IMR-90 (cell line): ENCODE measurements around the gene ALDH6A1. TPM values are rescaled to one million over a fixed set of nuclear protein-coding genes. Genes with fewer than 3 reads are reported as not detected.
A peak's percentile ranks its signal among the peaks of the same experiment; 100 is the strongest.

Source experiments
- ATAC-seq: fragments of 200-7000 bp; cut with Tn5 transposase; 2 replicates; pipeline ENCODE4 v1.9.1; 2020; ENCODE audit warnings: low read depth, mild to moderate bottlenecking, moderate library complexity
- BruUV-seq: library from RNA; stranded (reverse); fragments of 400-500 nt; replicated peaks from 2 replicates; lab custom pipeline; 2021; lab: Mats Ljungman, UMichigan
- CTCF ChIA-PET: fragments of 300-600 bp; formaldehyde crosslinking; extraction: SDS; loops from one replicate; lab custom pipeline; 2021; ENCODE audit warnings: antibody characterized with exemption; lab: Yijun Ruan, JAX
- POLR2A ChIA-PET: fragments of 300-600 bp; sonication (Branson Sonifier 250); formaldehyde crosslinking; loops from one replicate; lab custom pipeline; 2022; ENCODE audit warnings: antibody characterized with exemption; ENCODE audit not compliant: unreplicated experiment; lab: Charles Lee
- DNase-seq: peaks from one replicate; pipeline ENCODE4 v3.0.0; 2013
- H2AFZ ChIP-seq: replicated peaks from 2 replicates; pipeline ENCODE3; 2013; ENCODE audit warnings: low read length, mild to moderate bottlenecking; ENCODE audit not compliant: poor library complexity
- H2AK5ac ChIP-seq: 2 replicates; pipeline ENCODE4 v1.6.1; 2013; ENCODE audit warnings: low read depth, low read length, inconsistent platforms
- H2AK9ac ChIP-seq: replicated peaks from 2 replicates; pipeline ENCODE3; 2013; ENCODE audit warnings: mild to moderate bottlenecking, low read depth, low read length, moderate library complexity; ENCODE audit not compliant: poor library complexity
- H2BK120ac ChIP-seq: 2 replicates; pipeline ENCODE4 v1.6.1; 2013; ENCODE audit warnings: low read depth, low read length, inconsistent platforms
- H2BK15ac ChIP-seq: 3 replicates; pipeline ENCODE4 v1.6.1; 2013; ENCODE audit warnings: low read depth, low read length, inconsistent platforms
- H2BK20ac ChIP-seq: 2 replicates; pipeline ENCODE4 v1.6.1; 2013; ENCODE audit warnings: low read depth, mild to moderate bottlenecking, inconsistent platforms, low read length, moderate library complexity
- H2BK5ac ChIP-seq: 2 replicates; pipeline ENCODE4 v1.6.1; 2013; ENCODE audit warnings: mild to moderate bottlenecking, low read depth, low read length, inconsistent platforms; ENCODE audit not compliant: poor library complexity, severe bottlenecking
- H3K14ac ChIP-seq: replicated peaks from 2 replicates; pipeline ENCODE4 v1.6.1; 2013; ENCODE audit warnings: low read depth, low read length, inconsistent platforms
- H3K18ac ChIP-seq: 2 replicates; pipeline ENCODE4 v1.6.1; 2013; ENCODE audit warnings: low read depth, low read length, control low read depth
- H3K23ac ChIP-seq: 2 replicates; pipeline ENCODE4 v1.6.1; 2013; ENCODE audit warnings: low read depth, low read length, inconsistent platforms
- H3K27ac ChIP-seq: 2 replicates; pipeline ENCODE4 v1.5.1; 2013; ENCODE audit warnings: mild to moderate bottlenecking, control low read depth, low read length; ENCODE audit not compliant: insufficient read depth
- H3K27me3 ChIP-seq: 2 replicates; pipeline ENCODE4 v1.6.1; 2013; ENCODE audit warnings: low read length; ENCODE audit not compliant: control insufficient read depth, insufficient read depth
- H3K36me3 ChIP-seq: 2 replicates; pipeline ENCODE4 v1.6.1; 2013; ENCODE audit warnings: low read length, mixed read lengths; ENCODE audit not compliant: control insufficient read depth, insufficient read depth
- H3K4ac ChIP-seq: 2 replicates; pipeline ENCODE4 v1.6.1; 2013; ENCODE audit warnings: low read depth, low read length, inconsistent platforms
- H3K4me1 ChIP-seq: 2 replicates; pipeline ENCODE4 v1.6.1; 2013; ENCODE audit warnings: low read length, mixed read lengths; ENCODE audit not compliant: control insufficient read depth, insufficient read depth
- H3K4me2 ChIP-seq: 2 replicates; pipeline ENCODE4 v1.6.1; 2013; ENCODE audit warnings: low read depth, mild to moderate bottlenecking, control low read depth, low read length, moderate library complexity
- H3K4me3 ChIP-seq: 2 replicates; pipeline ENCODE4 v1.5.1; 2013; ENCODE audit warnings: low read depth, mild to moderate bottlenecking, control low read depth, low read length, moderate library complexity; ENCODE audit not compliant: insufficient read depth
- H3K56ac ChIP-seq: 2 replicates; pipeline ENCODE4 v1.6.1; 2013; ENCODE audit warnings: low read length, inconsistent platforms; ENCODE audit not compliant: insufficient read depth; ENCODE audit errors: extremely low read depth
- H3K79me1 ChIP-seq, 2 experiments: 2 replicates each; pipeline ENCODE4 v1.6.1; 2013; ENCODE audit warnings: low read length in 2 of 2, inconsistent platforms in 1 of 2, low read depth in 1 of 2
- H3K9ac ChIP-seq: 2 replicates; pipeline ENCODE4 v1.6.1; 2013; ENCODE audit warnings: low read depth, low read length, control low read depth
- H3K9me1 ChIP-seq: 2 replicates; pipeline ENCODE4 v1.6.1; 2013; ENCODE audit warnings: low read length, inconsistent platforms; ENCODE audit not compliant: insufficient read depth
- H3K9me3 ChIP-seq: 2 replicates; pipeline ENCODE4 v1.6.1; 2013; ENCODE audit warnings: low read length; ENCODE audit not compliant: control insufficient read depth, insufficient read depth
- H4K20me1 ChIP-seq: 2 replicates; pipeline ENCODE4 v1.6.1; 2013; ENCODE audit warnings: low read length, inconsistent platforms; ENCODE audit not compliant: insufficient read depth
- H4K5ac ChIP-seq: 2 replicates; pipeline ENCODE4 v1.6.1; 2013; ENCODE audit warnings: mild to moderate bottlenecking, low read depth, low read length, control low read depth
- H4K8ac ChIP-seq, 2 experiments: 2 replicates each; pipeline ENCODE4 v1.6.1; 2013; ENCODE audit warnings: low read depth in 2 of 2, low read length in 2 of 2, control low read depth in 1 of 2, inconsistent platforms in 1 of 2
- H4K91ac ChIP-seq: 2 replicates; pipeline ENCODE4 v1.6.1; 2013; ENCODE audit warnings: low read depth, low read length, inconsistent platforms; ENCODE audit not compliant: insufficient read depth
- FOS ChIP-seq: fragments of 150-350 bp; IDR thresholded peaks from 2 replicates; pipeline ENCODE4 v1.6.1; 2016; ENCODE audit warnings: low read depth, low read length
- RCOR1 ChIP-seq: IDR thresholded peaks from 2 replicates; pipeline ENCODE4 v1.6.1; 2012; ENCODE audit warnings: mild to moderate bottlenecking, low read length, improper control_type of control experiment; ENCODE audit not compliant: insufficient replicate concordance
- WGBS, 2 experiments: methylation state at CpG; one replicate each; pipeline versions ENCODE4 v1.1.5 to v1.1.7; 2013; ENCODE audit warnings: missing lambda C conversion rate in 2 of 2; ENCODE audit not compliant: insufficient read length in 1 of 2; ENCODE audit errors: extremely low coverage in 2 of 2; 5-methylcytosine and 5-hydroxymethylcytosine counted together
- dilution Hi-C: fragments of 300-500 bp; cut with HindIII; formaldehyde crosslinking; loops from one replicate; pipeline ENCODE4 v1.14.3; 2018; ENCODE audit warnings: low sequenced_read_pairs; ENCODE audit not compliant: unreplicated experiment
- in situ Hi-C: fragments of 300-500 bp; cut with MboI; formaldehyde crosslinking; loops from 3 replicates; pipeline ENCODE4 v1.14.3; 2019; ENCODE audit warnings: low sequenced_read_pairs, inconsistent platforms, mixed read lengths
- intact Hi-C: fragments of 100-400 bp; cut with micrococcal nuclease; formaldehyde crosslinking; loops from 2 replicates; pipeline ENCODE4 v1.10.0; 2022
- polyA plus RNA-seq, 3 experiments: library from polyadenylated mRNA; depleted of rRNA; stranded (reverse); fragments of >200 nt; gene quantifications; 2 replicates each; pipeline ENCODE4 v1.2.3, GENCODE V29; 2012; ENCODE audit warnings: low replicate concordance in 1 of 3
- total RNA-seq: library from RNA; depleted of rRNA; stranded (reverse); fragments of >200 nt; gene quantifications from 2 replicates; pipeline ENCODE4 v1.2.3, GENCODE V29; 2012

The ALDH6A1 gene
- total and polyA plus RNA-seq, 2 of the 4 experiments (the other 2 are of a cell fraction): 6.0 to 15.1 TPM

DNA sequence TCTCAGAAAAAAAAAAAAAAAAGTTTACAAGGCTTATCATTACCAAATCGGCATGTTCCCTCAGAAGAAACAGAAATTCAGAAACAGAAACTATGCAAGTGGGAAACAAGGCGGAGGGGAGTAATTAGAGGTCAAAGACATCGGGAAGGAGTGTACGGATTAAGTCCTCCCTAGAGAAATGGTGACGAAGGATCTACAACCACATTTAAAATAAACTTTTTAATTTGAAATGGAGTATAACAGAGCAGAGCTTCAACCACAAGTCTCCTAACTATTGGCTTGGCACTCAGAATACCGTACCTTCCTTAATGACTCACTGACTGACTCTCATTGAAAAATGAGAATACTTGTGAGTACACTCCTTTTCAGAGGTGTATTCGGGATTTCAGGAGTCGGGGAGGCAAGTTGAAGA is 66.1 kb downstream of the ALDH6A1 start:
- Histone ChIP-seq H3K9ac (peak overlapping the region; percentile 96), H3K9me3 (no peaks in the 10 kb centered on the region), H3K27ac (peak overlapping the region; percentile 95), H3K4me1 (peaks cover 4% of the 10 kb centered on the region; the same call in 1 of the 2 replicates), H4K91ac (peak overlapping the region; percentile 90), H2BK20ac (no peak overlapping the region), H4K5ac (peak overlapping the region; percentile 89; the same call in 1 of the 2 replicates), H3K79me1 (peaks cover 0 to 15% of the 10 kb centered on the region in 2 experiments; a peak in 1 of 4 replicates), H3K36me3 (no peaks in the 10 kb centered on the region), H4K20me1 (no peaks in the 10 kb centered on the region; the same call in 1 of the 2 replicates), H2AK9ac (no peak overlapping the region), H3K9me1 (no peaks in the 10 kb centered on the region), H2BK120ac (peak overlapping the region; percentile 67), H3K4me3 (peak overlapping the region; percentile 91), H3K4ac (peak overlapping the region; percentile 93), H3K18ac (peak overlapping the region; percentile 46; the same call in 1 of the 2 replicates), H3K14ac (peak overlapping the region; percentile 85), H3K4me2 (peak overlapping the region; percentile 74), H2AK5ac (no peak overlapping the region), H3K23ac (peak overlapping the region; percentile 85), H4K8ac (peak overlapping the region; percentile 88 to 96), H2AFZ (peak overlapping the region; percentile 97), H3K56ac (peak overlapping the region; percentile 97), H2BK15ac (0 out of 3 replicates have a peak overlapping the region, but pooled peaks have one; percentile 77), H3K27me3 (no peaks in the 10 kb centered on the region), H2BK5ac (peak overlapping the region; percentile 90)
- intact Hi-C loops (loop anchor here (2.0 kb wide), 2 partner anchors 39 to 67 kb away; partner anchors contain the start of genes COQ6 and FAM161B), dilution Hi-C loops (no loop called here), in situ Hi-C loops (no loop called here)
- ATAC-seq (peak; percentile 15), DNase-seq (peak; percentile 64)
- no TSS peak for BruUV-seq
- POLR2A ChIA-PET: interaction anchor here (0.6 kb wide), 1 partner anchor 13 kb away, joined by 3 read pairs; no protein-coding TSS in a partner anchor
- 0% methylated on average over 2 of the region's 8 CpGs; no CpG with 5 or more reads in 1 of the 2 experiments for WGBS, 2 experiments
- CTCF ChIA-PET: no interaction called here
- TF ChIP-seq FOS (0 out of 2 replicates have a peak, but pooled peaks have one; percentile 14), RCOR1 (no peak)
